IMR-90 (cell line): ENCODE results near the gene NES. TPM values are rescaled to one million over a fixed set of nuclear protein-coding genes. Genes with fewer than 3 reads are reported as not detected.

Experiments used
- ATAC-seq: fragments of 200-7000 bp; cut with Tn5 transposase; 2 replicates; pipeline ENCODE4 v1.9.1; 2020; ENCODE audit warnings: low read depth, mild to moderate bottlenecking, moderate library complexity
- BruUV-seq: library from RNA; stranded (reverse); fragments of 400-500 nt; replicated peaks from 2 replicates; lab custom pipeline; 2021; lab: Mats Ljungman, UMichigan
- CTCF ChIA-PET: fragments of 300-600 bp; formaldehyde crosslinking; extraction: SDS; loops from one replicate; lab custom pipeline; 2021; ENCODE audit warnings: antibody characterized with exemption; lab: Yijun Ruan, JAX
- POLR2A ChIA-PET: fragments of 300-600 bp; sonication (Branson Sonifier 250); formaldehyde crosslinking; loops from one replicate; lab custom pipeline; 2022; ENCODE audit warnings: antibody characterized with exemption; ENCODE audit not compliant: unreplicated experiment; lab: Charles Lee
- DNase-seq: peaks from one replicate; pipeline ENCODE4 v3.0.0; 2013
- H2AFZ ChIP-seq: replicated peaks from 2 replicates; pipeline ENCODE3; 2013; ENCODE audit warnings: low read length, mild to moderate bottlenecking; ENCODE audit not compliant: poor library complexity
- H2AK5ac ChIP-seq: 2 replicates; pipeline ENCODE4 v1.6.1; 2013; ENCODE audit warnings: low read depth, low read length, inconsistent platforms
- H2AK9ac ChIP-seq: replicated peaks from 2 replicates; pipeline ENCODE3; 2013; ENCODE audit warnings: mild to moderate bottlenecking, low read depth, low read length, moderate library complexity; ENCODE audit not compliant: poor library complexity
- H2BK120ac ChIP-seq: 2 replicates; pipeline ENCODE4 v1.6.1; 2013; ENCODE audit warnings: low read depth, low read length, inconsistent platforms
- H2BK15ac ChIP-seq: 3 replicates; pipeline ENCODE4 v1.6.1; 2013; ENCODE audit warnings: low read depth, low read length, inconsistent platforms
- H2BK20ac ChIP-seq: 2 replicates; pipeline ENCODE4 v1.6.1; 2013; ENCODE audit warnings: low read depth, mild to moderate bottlenecking, inconsistent platforms, low read length, moderate library complexity
- H2BK5ac ChIP-seq: 2 replicates; pipeline ENCODE4 v1.6.1; 2013; ENCODE audit warnings: mild to moderate bottlenecking, low read depth, low read length, inconsistent platforms; ENCODE audit not compliant: poor library complexity, severe bottlenecking
- H3K14ac ChIP-seq: replicated peaks from 2 replicates; pipeline ENCODE4 v1.6.1; 2013; ENCODE audit warnings: low read depth, low read length, inconsistent platforms
- H3K18ac ChIP-seq: 2 replicates; pipeline ENCODE4 v1.6.1; 2013; ENCODE audit warnings: low read depth, low read length, control low read depth
- H3K23ac ChIP-seq: 2 replicates; pipeline ENCODE4 v1.6.1; 2013; ENCODE audit warnings: low read depth, low read length, inconsistent platforms
- H3K27ac ChIP-seq: 2 replicates; pipeline ENCODE4 v1.5.1; 2013; ENCODE audit warnings: mild to moderate bottlenecking, control low read depth, low read length; ENCODE audit not compliant: insufficient read depth
- H3K27me3 ChIP-seq: 2 replicates; pipeline ENCODE4 v1.6.1; 2013; ENCODE audit warnings: low read length; ENCODE audit not compliant: control insufficient read depth, insufficient read depth
- H3K36me3 ChIP-seq: 2 replicates; pipeline ENCODE4 v1.6.1; 2013; ENCODE audit warnings: low read length, mixed read lengths; ENCODE audit not compliant: control insufficient read depth, insufficient read depth
- H3K4ac ChIP-seq: 2 replicates; pipeline ENCODE4 v1.6.1; 2013; ENCODE audit warnings: low read depth, low read length, inconsistent platforms
- H3K4me1 ChIP-seq: 2 replicates; pipeline ENCODE4 v1.6.1; 2013; ENCODE audit warnings: low read length, mixed read lengths; ENCODE audit not compliant: control insufficient read depth, insufficient read depth
- H3K4me2 ChIP-seq: 2 replicates; pipeline ENCODE4 v1.6.1; 2013; ENCODE audit warnings: low read depth, mild to moderate bottlenecking, control low read depth, low read length, moderate library complexity
- H3K4me3 ChIP-seq: 2 replicates; pipeline ENCODE4 v1.5.1; 2013; ENCODE audit warnings: low read depth, mild to moderate bottlenecking, control low read depth, low read length, moderate library complexity; ENCODE audit not compliant: insufficient read depth
- H3K56ac ChIP-seq: 2 replicates; pipeline ENCODE4 v1.6.1; 2013; ENCODE audit warnings: low read length, inconsistent platforms; ENCODE audit not compliant: insufficient read depth; ENCODE audit errors: extremely low read depth
- H3K79me1 ChIP-seq, 2 experiments: 2 replicates each; pipeline ENCODE4 v1.6.1; 2013; ENCODE audit warnings: low read length in 2 of 2, inconsistent platforms in 1 of 2, low read depth in 1 of 2
- H3K9ac ChIP-seq: 2 replicates; pipeline ENCODE4 v1.6.1; 2013; ENCODE audit warnings: low read depth, low read length, control low read depth
- H3K9me1 ChIP-seq: 2 replicates; pipeline ENCODE4 v1.6.1; 2013; ENCODE audit warnings: low read length, inconsistent platforms; ENCODE audit not compliant: insufficient read depth
- H3K9me3 ChIP-seq: 2 replicates; pipeline ENCODE4 v1.6.1; 2013; ENCODE audit warnings: low read length; ENCODE audit not compliant: control insufficient read depth, insufficient read depth
- H4K20me1 ChIP-seq: 2 replicates; pipeline ENCODE4 v1.6.1; 2013; ENCODE audit warnings: low read length, inconsistent platforms; ENCODE audit not compliant: insufficient read depth
- H4K5ac ChIP-seq: 2 replicates; pipeline ENCODE4 v1.6.1; 2013; ENCODE audit warnings: mild to moderate bottlenecking, low read depth, low read length, control low read depth
- H4K8ac ChIP-seq, 2 experiments: 2 replicates each; pipeline ENCODE4 v1.6.1; 2013; ENCODE audit warnings: low read depth in 2 of 2, low read length in 2 of 2, control low read depth in 1 of 2, inconsistent platforms in 1 of 2
- H4K91ac ChIP-seq: 2 replicates; pipeline ENCODE4 v1.6.1; 2013; ENCODE audit warnings: low read depth, low read length, inconsistent platforms; ENCODE audit not compliant: insufficient read depth
- CHD1 ChIP-seq: IDR thresholded peaks from 2 replicates; pipeline ENCODE4 v1.6.1; 2012; ENCODE audit warnings: low read depth, low read length, improper control_type of control experiment
- NFE2L2 ChIP-seq: fragments of 150-350 bp; IDR thresholded peaks from 2 replicates; pipeline ENCODE4 v1.6.1; 2016; ENCODE audit warnings: low read depth, mild to moderate bottlenecking, low read length
- RAD21 ChIP-seq: IDR thresholded peaks from 2 replicates; pipeline ENCODE4 v1.6.1; 2012; ENCODE audit warnings: low read length, improper control_type of control experiment
- RFX5 ChIP-seq: IDR thresholded peaks from 2 replicates; pipeline ENCODE4 v1.8.0; 2012; ENCODE audit warnings: low read depth, mild to moderate bottlenecking, low read length, moderate library complexity
- SMC3 ChIP-seq: fragments of 150-350 bp; IDR thresholded peaks from 2 replicates; pipeline ENCODE4 v1.6.1; 2016; ENCODE audit warnings: low read depth, mild to moderate bottlenecking, antibody characterized with exemption, low read length, moderate library complexity
- WGBS, 2 experiments: methylation state at CpG; one replicate each; pipeline versions ENCODE4 v1.1.5 to v1.1.7; 2013; ENCODE audit warnings: missing lambda C conversion rate in 2 of 2; ENCODE audit not compliant: insufficient read length in 1 of 2; ENCODE audit errors: extremely low coverage in 2 of 2; 5-methylcytosine and 5-hydroxymethylcytosine counted together
- dilution Hi-C: fragments of 300-500 bp; cut with HindIII; formaldehyde crosslinking; loops from one replicate; pipeline ENCODE4 v1.14.3; 2018; ENCODE audit warnings: low sequenced_read_pairs; ENCODE audit not compliant: unreplicated experiment
- in situ Hi-C: fragments of 300-500 bp; cut with MboI; formaldehyde crosslinking; loops from 3 replicates; pipeline ENCODE4 v1.14.3; 2019; ENCODE audit warnings: low sequenced_read_pairs, inconsistent platforms, mixed read lengths
- intact Hi-C: fragments of 100-400 bp; cut with micrococcal nuclease; formaldehyde crosslinking; loops from 2 replicates; pipeline ENCODE4 v1.10.0; 2022
- polyA plus RNA-seq, 3 experiments: library from polyadenylated mRNA; depleted of rRNA; stranded (reverse); fragments of >200 nt; gene quantifications; 2 replicates each; pipeline ENCODE4 v1.2.3, GENCODE V29; 2012; ENCODE audit warnings: low replicate concordance in 1 of 3
- total RNA-seq: library from RNA; depleted of rRNA; stranded (reverse); fragments of >200 nt; gene quantifications from 2 replicates; pipeline ENCODE4 v1.2.3, GENCODE V29; 2012
- TF ChIP-seq, protein P1 (sequence below): conservative IDR thresholded peaks from 2 replicates; pipeline ENCODE4 v1.5.1; 2012; ENCODE audit warnings: mild to moderate bottlenecking, low read depth, low read length, improper control_type of control experiment

Gene NES
- total and polyA plus RNA-seq, 2 of the 4 experiments (the other 2 are of a cell fraction), result 25.3 to 40.1 TPM

- H3K4me3 ChIP-seq, result no peak overlapping the region
- BruUV-seq, result no TSS peak
- in situ Hi-C loops, result no loop called here
- H3K4ac ChIP-seq, result no peak overlapping the region
- H3K56ac ChIP-seq, result no peak overlapping the region
- intact Hi-C loops, result loop anchor here (1.0 to 10.0 kb wide), 7 partner anchors 37 to 222 kb away; partner anchors contain the start of genes LRRC71, MEF2D, NTRK1 and PRCC
- H3K9me1 ChIP-seq, result peaks cover 8% of the 10 kb centered on the region; the same call in 1 of the 2 replicates
- ATAC-seq (no peak), DNase-seq (peak; percentile 66)
- H3K36me3 ChIP-seq, result peaks cover 24% of the 10 kb centered on the region
- dilution Hi-C loops, result no loop called here
- CTCF ChIA-PET, result interaction anchor here (0.8 to 6.3 kb wide), 24 partner anchors 9 to 201 kb away, joined by 3 to 104 read pairs (median 5); partner anchors contain the start of genes CRABP2, HAPLN2, NES and NTRK1
- H2BK15ac ChIP-seq, result no peak overlapping the region
- TF ChIP-seq, protein P1, sequence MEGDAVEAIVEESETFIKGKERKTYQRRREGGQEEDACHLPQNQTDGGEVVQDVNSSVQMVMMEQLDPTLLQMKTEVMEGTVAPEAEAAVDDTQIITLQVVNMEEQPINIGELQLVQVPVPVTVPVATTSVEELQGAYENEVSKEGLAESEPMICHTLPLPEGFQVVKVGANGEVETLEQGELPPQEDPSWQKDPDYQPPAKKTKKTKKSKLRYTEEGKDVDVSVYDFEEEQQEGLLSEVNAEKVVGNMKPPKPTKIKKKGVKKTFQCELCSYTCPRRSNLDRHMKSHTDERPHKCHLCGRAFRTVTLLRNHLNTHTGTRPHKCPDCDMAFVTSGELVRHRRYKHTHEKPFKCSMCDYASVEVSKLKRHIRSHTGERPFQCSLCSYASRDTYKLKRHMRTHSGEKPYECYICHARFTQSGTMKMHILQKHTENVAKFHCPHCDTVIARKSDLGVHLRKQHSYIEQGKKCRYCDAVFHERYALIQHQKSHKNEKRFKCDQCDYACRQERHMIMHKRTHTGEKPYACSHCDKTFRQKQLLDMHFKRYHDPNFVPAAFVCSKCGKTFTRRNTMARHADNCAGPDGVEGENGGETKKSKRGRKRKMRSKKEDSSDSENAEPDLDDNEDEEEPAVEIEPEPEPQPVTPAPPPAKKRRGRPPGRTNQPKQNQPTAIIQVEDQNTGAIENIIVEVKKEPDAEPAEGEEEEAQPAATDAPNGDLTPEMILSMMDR, result peak; percentile 66
- peak; percentile 76 for TF ChIP-seq RAD21
- TF ChIP-seq NFE2L2, result no peak
- TF ChIP-seq RFX5, result no peak
- TF ChIP-seq SMC3, result peak; percentile 81
- no peak for TF ChIP-seq CHD1
- whole genome bisulfite sequencing, 2 experiments, result 32% methylated on average over 6 of the region's 15 CpGs; no CpG with 5 or more reads in 1 of the 2 experiments
- H3K27me3 ChIP-seq, result no peaks in the 10 kb centered on the region
- no peak overlapping the region for H3K27ac ChIP-seq
- H4K8ac ChIP-seq, result peak overlapping the region in 1 of 2 experiments; percentile 37; a peak in 1 of 4 replicates
- no peak overlapping the region for H3K23ac ChIP-seq
- no peak overlapping the region for H2AFZ ChIP-seq
- peak overlapping the region; percentile 84 for H2AK5ac ChIP-seq
- peak overlapping the region; percentile 62 for H3K4me2 ChIP-seq
- no peak overlapping the region for H3K14ac ChIP-seq
- H3K79me1 ChIP-seq, result peaks cover 28 to 72% of the 10 kb centered on the region in 2 experiments
- no peak overlapping the region for H3K18ac ChIP-seq
- no peak overlapping the region for H2BK120ac ChIP-seq
- peaks cover 8% of the 10 kb centered on the region for H3K4me1 ChIP-seq
- no peak overlapping the region for H2BK20ac ChIP-seq
- H4K20me1 ChIP-seq, result peaks cover 37% of the 10 kb centered on the region
- H2AK9ac ChIP-seq, result peak overlapping the region; percentile 70
- no peak overlapping the region for H4K5ac ChIP-seq
- no peak overlapping the region for H2BK5ac ChIP-seq
- H3K9me3 ChIP-seq, result no peaks in the 10 kb centered on the region
- POLR2A ChIA-PET, result interaction anchor here (1.2 kb wide), 1 partner anchor 201 kb away, joined by 3 read pairs; no protein-coding TSS in a partner anchor
- H4K91ac ChIP-seq, result no peak overlapping the region
- H3K9ac ChIP-seq, result peak overlapping the region; percentile 24
Observed at GRCh38 chr1:156726549-156727226, 49.5 kb upstream of the NES start.
